Esophagus mucosa (tissue), 1 donor: ENCODE measurements around the gene MLH3. TPM values are rescaled to one million over a fixed set of nuclear protein-coding genes. Genes with fewer than 3 reads are reported as not detected.

Source experiments
- ATAC-seq: fragments of 200-7000 bp; cut with Tn5 transposase; one replicate; pipeline ENCODE4 v1.9.1; 2020
- total RNA-seq: library from RNA; stranded (reverse); gene quantifications from one replicate; pipeline ENCODE4 v1.2.4, GENCODE V29; 2023
- donor health status: DM: yes; HTN: yes; CAD: no.

MLH3 gene
- total RNA-seq, 1 donor from 2014 or later, result 10.6 TPM

DNA sequence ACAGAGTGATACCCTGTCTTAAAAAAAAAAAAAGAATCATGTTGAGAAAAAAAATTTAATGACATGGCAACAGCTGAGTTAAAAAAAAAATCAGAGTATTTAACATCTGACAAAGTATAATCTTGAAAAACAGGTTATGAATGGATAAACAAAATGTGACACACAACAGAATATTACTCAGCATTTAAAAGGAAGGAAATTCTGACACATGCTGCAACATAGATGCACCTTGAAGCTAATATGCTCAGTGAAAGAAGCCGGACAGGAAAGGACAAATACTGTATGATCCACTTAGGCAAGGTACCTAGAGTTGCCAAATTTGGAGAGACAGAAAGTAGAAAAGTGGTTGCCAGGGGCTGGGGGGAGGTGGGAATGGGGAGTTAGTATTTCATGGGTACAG, 67.9 kb downstream of the MLH3 start:
- ATAC-seq, result peak; percentile 71

DNA sequence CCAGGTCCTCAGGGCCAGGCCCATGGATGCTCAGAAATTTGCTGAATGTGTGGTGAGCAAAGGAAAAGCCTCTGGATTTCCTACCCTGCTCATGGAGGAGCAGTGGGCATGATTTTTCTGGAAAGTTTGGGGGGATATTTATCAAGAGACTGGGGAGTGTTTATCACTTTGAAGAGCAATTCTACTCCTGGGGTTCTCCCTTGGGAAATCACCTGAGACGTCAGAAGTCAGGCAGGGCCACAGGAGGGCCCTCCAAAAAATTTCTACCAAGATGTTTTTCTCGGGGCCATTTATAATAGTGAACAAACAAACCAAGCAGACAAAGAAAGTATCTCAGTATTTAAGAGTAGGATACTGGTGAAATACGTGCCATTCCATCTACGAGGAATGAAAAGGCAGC, 68.6 kb downstream of the MLH3 start:
- no peak for ATAC-seq

DNA sequence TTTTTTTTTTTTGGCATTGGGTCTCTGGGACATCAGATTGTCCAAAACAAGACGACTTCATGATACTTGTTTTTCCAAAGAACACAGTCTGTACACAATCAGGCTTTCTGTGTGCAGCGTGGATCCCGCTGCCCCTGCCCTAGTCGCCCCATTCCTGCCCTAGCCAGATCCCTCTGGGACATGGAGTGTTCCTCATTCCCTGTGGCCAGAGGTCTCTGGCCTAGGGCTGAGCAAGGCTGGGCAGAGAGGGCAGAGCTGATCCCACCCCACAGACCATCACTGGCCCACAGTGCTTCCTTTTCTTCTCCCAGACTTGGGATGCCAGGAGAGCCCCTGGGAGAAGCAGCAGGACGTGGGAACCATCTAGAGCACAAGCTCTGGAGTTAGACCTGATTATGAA, 69.4 kb downstream of the MLH3 start:
- ATAC-seq, result no peak

DNA sequence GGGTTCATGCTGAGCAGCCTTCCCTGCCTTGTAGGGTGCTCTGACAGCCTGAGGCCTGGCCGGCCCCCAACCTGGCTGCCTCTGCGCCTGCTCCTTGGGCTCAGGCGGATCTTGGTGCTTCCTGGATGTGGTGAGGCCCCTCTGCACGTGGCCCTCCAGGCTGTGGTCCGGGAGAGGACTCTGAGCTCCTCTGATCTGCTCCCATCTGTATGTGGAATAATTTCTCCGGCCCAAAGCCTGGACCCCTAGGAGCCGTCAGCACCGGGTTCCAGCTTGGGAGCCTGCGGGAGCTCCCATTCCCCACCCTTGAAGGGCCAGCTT, 69.8 kb downstream of the MLH3 start:
- no peak for ATAC-seq

DNA sequence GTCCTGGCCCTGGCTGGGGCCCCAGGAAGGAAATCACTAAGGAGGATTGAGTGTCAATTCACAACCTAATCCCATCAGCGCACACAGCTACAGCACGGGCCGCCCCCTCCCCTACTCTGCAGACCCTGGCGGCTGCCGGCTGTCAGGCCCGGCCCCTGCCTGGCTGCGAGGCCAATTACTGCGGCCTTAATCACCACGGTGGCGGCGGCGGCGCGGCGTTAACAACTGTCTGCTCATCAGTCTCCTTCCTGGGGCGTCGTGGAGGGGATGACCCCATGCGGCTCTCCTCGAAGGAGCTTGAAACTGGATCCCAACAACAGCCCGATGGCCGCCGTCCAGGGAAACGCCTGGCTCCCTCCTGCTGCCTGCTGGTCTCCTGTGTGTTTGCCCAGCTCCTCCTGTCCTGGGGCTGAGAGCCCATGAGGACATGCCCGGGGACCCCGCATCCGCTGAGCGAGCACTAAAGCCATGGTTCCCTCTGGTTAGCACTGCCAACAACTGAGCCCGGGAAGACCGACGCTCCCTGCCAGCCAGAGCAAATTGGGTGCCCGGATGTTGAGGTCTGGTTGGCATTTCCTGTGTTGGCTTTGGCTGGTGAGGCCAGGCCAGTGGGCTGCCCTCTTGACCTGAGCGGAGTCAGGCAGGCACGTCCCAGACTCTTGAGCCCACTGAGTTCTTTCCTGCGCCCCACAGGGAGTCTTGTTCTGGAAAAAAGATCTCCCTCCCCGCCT, 70.4 kb downstream of the MLH3 start:
- no peak for ATAC-seq

DNA sequence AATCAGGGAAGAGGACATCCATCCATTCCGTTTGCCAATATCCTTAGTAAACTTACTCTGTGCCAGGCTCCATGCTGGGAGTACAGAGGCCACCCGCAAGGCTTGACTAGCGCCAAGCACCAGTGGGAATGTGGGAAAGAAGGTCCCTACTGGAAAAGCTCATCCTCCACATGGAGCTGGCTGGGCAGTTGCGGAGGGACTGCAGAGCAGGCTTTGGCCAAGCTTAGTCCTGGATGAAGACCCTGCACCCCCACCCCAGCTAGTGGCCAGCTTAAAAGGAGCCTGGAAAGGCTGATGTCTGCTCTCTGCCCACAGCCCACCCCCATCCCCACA, 70.9 kb downstream of the MLH3 start:
- ATAC-seq, result no peak

DNA sequence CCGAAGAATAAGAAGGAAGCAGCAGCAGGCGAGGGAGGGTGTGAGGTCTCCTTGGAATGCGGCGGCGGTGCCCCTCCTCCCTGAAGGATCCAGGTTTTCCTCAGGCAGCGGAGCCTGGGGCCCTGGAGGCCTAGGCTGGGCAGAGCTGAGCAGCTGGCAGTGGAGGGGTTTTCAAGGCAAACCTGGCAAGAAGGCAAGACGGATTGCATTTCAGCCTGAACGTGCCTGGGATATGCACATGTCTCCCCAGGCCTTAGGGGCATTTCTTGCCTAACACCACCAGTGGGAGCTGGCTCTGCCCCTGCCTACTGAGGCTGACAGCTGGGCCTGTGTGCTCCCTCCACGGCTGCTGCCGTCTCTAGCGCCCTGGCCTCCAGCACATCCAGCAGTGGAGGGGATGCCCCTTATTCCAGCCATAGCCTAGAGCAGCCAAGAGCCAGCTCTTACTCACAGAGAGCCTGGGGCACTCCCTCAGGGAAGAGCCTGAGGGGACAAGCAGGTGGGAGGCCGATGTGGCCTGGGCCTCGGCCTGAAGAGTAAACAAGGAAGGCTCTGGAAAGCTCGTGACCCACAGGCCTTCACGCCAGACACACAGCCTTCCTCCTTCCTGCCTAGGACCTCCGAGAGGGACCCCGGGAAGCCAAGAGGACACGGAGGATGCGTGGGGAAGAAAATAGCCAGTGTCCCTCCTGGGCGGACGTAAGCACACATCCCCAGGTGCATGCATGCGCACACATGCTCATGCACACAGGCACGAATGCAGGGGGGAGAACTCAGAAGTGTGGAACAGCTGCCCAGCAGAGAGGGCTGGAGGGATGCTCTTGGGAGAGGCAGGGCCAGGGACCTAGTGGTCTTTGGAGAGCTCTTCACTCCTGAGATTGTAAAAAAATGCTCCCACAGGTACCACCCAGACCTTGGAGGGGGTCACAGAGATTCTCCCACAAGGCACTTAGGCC, 71.5 kb downstream of the MLH3 start:
- ATAC-seq, result peak; percentile 35

DNA sequence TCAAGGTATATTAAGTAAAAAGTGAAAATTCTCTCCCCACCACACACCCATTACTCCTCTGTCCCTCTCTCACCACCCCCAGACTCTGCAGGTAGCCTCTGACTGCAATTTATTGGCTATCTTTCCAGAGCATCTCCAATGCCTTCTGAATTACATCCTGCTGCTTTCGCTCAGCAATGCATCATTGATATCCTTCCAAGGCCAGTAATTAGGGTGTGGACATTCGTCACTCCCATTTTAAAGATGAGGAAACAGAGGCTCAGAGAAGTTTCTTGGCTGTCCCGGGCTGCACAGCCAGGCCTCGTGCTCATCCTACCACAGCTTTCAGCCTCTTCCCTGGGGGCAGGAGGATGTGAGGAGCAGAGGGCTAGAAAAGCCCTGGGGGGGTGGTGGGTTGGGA, 72.2 kb downstream of the MLH3 start:
- ATAC-seq, result peak; percentile 29

DNA sequence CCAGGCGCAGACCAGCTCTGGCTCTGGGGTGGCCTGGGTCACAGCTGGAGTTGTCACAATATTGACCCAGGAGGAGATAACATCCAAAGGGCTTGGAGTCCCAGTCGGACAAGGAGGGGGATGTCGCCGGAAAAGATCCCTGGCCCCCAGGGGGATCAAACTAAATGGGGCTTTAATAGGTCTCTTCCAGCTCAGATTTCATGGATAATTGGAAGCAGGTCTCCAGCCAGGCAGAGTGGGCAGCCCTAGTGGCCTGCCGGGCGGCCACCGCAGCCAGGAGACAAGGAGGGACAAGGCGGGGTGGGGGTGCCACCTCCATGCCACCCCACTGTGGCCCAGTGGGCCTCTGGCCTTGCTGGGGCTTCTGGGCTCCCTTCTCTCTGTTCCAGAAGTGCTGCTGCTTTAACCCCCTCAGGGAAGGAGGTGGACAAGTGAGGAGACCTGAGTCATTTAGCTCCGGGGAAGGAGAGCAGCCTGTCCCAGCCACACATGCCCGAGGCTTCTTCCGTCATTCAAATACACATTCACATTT, 72.8 kb downstream of the MLH3 start:
- no peak for ATAC-seq

DNA sequence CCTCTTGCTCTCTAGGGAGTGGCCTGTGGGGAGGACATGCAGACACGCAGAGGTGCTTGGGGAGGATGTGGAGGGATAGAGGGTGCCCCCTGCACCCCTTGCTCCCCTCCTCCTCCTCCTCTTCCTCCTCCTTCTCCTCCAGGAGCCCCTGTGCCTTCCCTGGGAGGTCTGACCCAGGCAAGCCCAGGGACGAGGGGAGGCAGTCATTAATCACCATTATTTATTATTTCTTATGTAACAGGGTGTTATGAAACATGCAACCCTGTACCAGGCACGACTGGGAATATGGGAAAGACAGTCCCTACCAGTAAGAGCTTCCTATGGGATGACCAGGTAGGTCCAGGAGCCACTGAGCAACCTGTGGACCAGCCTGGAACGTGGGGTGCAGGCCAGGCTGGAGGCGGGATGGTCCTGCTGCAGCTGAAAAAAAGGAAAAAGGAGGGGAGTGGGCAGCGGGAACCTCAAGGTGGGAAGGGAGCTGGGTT, 73.3 kb downstream of the MLH3 start:
- no peak for ATAC-seq

DNA sequence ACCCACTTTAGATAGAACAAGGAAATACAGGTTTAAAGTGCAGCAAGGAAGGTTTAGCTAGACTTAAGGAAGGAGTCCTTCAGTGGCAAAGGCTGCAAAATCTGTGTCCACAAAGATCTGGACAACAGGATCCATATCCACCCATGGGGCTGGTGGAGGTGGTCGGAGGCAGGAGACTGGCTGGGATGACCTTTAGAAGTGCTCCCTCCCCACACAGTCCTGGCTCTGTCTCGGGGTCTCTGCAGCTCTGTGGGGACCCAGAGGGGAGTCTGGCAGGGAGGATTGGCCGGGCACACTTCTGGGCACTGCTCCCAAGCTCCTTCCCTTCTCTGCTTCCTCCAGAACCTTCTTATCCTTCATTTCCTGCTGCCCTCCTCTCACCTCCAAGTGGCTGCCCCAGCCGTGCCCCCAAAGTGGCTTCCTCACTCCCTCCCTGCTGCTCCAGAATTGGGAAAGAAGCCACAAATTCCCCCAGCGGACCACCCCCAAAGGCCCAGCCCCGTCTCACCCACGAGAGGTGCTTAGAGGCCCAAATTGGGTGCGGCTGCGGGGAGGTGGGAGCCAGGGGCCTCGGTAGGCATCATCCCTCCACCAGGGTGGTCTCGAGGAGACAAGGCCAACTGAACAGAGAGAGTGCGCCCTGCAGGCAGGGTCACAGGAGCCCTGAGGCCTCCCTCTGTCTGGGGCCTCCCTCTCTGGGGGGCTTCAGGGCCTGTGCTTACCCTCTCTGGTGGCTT, 73.9 kb downstream of the MLH3 start:
- no peak for ATAC-seq

DNA sequence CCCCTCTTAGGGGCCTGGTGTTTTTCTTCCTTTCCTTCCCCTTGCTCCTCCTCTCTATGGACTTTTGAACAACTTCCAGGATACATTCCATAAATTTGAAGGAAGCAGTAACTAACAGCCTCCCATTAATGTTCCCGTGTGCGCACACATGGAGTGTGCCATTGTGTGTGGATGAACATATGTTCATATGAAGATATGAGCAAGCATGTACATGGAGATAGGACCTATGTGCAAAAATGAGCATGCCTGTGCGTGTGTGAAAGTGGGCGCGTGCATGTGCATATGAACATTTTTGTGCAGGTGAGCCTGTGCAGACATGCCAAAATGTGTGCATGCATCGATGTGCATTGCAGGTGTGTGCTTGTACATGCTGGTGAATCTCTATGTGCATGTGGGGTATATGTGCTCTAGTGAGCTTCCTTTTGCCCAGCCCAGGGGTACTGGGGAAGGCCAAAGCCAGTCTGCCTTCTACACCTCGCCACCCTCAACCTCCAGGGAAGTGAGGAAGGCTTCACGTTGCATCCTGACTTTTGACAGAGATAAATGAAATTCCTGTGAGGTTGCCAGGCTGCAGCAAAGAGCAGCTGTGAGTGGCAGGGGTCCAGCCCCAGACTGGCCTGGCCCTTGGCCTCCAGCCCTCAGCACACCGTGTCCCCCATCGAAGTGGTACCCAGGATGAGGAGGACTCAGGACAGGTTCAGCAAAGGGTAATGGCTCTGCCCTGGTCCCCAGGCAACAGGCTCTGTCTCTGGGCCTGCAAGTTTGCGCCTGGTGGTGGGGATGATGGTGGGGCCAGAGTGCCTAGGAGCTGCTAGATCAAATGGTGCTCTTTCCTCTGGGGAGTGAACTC, 74.8 kb downstream of the MLH3 start:
- no peak for ATAC-seq

DNA sequence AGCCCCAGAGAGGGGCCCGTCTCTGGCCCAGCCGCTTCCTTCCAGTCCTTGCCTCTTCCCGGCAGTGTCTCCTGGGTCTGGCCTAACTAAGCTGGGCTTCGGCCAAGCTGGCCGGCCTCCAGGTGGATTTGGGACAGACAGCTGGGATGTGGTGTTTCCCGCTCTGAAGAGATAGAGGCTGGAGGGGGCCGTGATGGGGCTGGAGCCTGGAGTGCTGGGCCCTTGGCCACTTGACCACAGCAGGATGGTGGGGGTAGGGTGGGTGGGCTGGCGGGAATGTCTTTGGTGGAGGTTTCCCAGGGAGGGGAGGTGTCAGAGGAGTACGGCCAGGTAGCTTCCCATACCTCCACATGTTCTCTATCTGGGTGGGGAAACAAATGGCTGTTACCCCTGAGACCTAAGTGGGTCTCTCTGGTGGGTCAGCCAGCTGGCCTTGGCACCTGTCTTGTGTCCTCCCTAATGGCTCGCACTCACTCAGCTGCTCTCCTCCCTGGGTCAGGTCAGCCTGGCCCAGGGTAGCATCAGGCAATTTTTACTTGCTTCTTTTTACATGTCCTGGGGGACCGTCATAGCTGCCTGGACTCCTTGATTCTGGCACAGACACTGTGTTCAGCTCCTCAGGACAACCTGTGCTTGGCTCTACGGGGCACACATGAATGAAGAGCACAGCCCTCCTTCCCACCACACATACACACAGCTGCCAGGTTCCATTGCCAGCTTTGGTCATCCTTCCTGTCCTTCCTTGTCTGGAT, 76.0 kb downstream of the MLH3 start:
- ATAC-seq, result no peak

DNA sequence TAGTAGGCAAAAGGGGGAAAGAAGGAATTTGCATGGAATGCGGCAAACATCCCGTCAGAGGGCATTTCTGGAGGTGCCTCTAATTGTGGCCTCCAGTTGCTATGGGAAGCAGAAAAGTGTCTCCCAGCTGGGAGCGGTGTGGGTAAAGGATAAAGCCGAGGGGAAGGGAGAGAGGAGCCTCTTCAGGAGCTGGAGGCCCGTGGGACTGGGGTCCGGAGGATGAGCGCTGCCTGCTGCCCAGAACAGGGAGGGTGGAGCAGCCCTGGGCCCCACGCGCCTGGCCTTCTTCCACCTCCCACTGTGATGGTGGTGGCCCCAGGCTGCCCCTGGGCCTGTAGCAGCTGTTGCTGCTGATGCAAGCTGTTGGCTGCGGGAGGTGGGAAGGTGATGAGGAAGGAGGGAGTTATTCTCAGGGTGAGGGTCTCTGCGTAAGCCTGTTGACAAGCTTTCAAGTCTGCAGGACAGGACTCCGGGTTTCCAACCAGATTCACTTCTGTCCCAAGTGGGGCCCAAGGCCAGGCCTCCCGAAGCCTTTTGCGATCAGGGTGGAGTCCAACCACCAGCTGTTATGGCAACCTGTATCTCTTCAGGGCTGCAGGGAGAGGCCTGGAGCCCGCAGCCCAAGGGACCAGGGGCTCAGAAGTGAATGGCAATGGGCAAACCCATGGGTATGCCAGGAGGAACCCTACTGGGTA, 76.8 kb downstream of the MLH3 start:
- no peak for ATAC-seq

DNA sequence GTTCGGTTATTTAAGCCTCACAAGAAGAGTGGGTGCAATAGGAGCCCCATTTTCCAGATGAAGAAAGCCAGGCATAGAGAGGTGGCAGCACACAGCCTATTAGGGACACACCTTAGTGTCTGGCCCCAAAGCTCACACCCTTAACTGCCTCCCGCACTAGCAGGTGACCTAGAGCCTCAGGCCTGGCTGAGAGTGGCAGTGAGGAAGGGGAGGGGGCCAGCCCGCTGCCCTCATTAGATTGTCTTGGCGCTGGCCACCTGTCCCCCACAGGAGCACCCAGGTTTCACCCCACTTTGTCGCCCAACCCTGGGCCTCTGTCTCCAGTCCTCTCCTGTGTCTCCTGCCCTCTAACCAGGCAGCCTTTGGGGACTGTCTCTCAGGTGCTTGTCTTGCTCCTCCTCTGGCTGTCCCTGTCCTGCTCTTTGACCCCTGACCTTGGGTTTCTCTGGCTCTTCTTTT, 77.3 kb downstream of the MLH3 start:
- ATAC-seq, result no peak

DNA sequence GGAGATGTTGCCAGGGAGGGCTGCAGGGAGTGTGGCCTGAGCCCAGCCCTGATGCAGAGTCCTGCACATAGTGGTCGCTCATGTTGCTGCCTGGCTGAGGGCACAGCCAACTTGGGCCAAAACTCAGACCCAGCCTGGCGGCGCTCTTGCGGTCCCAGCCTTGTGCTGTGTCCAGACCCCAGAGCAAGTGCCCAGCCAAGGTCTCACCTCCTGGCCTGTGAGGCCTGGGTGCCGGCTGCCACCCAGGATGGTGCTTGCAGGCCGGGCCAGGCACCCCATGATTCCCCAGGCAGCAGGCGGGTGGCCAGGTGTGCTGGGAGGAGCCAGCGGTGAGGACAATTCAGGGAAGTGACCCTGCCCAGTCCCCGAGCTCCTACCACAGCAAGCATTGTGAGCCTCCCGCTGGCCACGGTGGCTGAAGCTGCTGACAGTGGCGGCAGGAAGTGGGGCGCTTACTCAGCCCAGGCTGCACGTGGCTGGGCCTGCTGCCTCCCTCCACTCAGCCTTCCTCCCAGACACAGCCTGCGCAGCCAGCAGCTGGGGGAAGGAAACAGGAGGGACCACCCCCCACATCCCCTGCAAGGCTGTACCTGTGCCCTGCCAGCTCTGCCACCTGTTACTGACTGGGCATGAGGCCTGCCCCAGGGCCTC, 78.1 kb downstream of the MLH3 start:
- peak; percentile 76 for ATAC-seq

DNA sequence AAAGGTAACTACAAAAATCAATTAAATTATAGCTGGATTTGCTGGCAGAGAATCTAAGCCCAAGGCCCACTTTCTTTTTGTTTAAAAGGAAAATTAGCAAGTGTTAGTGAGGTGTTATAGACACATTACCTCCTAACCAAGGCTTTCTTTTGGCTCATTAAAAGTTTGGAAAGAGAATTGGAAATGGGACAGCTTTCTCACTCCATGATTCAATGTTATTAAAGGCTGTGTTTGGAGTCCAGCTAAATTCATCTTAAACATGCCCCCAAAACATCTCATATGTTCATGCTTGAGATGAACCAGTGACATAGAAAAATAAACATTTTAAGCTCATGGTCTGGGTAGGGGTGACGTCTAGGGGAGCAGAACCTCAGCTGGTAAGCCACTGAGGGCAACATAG, 82.5 kb downstream of the MLH3 start:
- no peak for ATAC-seq

DNA sequence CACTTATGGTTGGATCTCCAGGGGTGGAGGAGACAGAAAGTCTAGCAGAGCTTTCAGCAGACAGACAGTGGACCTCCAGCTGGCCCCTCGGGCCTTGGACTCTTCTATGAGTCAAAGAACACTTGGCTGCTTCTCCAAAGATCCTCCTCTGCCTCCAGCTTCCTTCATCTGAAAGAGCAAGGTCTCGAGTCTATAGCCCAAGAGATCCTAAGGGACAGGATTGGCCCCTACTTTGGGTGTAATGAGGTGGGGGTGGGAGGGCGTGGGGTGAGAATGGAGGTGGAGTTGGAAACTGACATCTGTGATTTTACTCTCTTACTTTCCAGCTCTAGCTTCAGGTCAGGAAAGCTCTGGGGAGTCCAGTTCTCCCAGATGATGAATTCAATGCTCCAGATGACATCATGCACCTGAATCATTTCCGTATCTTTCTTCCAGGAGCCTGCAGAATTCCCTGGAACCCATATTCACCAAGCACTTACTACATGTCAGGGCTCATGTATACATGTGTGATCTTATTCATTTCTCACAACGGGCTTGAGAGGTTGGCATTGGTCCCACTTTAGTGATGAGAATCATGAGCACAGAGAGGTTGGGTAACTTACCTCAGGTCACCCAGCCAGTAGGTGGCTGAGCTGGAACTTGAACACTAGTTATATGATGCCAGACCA, 85.6 kb downstream of the MLH3 start:
- ATAC-seq, result peak; percentile 70

DNA sequence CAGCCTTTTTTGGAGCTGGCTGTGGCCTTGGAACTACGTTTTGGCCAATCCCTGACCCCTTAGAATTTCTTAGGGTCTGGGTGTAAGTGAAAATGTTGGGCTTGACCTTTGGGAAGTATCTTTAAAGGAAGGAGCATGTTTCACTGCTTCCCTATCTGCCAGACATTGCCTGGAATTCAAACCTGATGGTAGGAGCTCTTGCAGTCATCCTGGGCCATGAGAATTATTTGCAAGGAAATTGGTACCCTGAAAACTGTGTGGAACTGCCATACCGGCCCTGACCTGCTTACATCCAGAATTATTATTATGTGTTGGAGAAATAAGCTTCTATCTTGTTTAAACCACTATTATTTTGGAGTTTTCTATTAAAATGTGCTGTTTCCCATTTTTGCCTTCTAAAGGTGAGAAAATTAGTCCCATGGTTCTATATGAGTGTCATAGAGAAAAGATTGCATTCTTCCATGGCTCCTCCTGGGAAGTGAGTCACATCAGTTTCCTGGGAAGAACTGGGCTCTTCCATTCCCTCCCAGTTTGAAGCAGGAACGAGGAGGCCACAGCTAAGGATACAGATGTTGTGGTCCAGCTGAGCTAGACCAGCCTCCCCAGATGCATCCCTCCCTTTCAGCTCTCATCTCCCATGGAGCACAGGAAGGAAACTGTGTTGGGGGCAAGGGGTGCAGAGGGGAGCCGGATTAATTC, 86.3 kb downstream of the MLH3 start:
- ATAC-seq, result no peak
